ENCODE measurements around the gene ALG1L2.
"Not testable (repeated sequence)": the region's sequence is repeated elsewhere in the genome, so short reads cannot be mapped to it uniquely, and the experiment has no call there.

The ALG1L2 gene

DNA sequence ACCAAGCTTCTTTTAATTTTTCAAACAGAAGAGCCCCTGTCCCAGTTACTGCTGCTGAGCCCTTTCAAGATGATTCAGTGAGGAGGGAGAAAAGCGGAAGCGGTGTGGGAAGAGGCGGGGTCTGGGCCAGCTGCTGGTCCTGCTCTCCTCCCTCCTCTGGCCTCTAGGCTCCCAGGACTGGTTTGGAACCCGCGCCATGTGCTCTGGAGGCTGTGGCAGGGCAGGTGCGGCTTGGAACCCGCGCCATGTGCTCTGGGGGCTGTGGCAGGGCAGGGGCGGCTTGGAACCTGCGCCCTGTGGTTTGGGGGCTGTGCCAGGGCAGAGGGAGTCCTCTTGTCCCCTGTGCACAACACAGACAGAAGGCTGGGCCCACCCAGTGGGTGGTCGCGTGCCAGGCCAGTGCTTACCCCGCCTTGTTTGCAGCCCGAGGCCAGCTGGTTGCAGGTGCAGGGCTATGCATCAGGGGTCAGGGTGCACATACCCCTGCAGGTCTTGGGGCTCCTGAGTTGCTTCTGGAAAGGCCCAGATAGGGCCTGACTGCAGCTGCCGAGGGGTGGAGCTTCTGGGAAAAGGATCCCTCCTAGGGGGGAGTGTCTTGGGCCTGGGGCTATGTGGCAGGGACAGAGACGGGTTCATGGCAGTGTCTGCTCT lies 12.2 kb downstream of the ALG1L2 start:
- peak; percentile 21 for DNase-seq (ENCODE audit: low read depth)

DNA sequence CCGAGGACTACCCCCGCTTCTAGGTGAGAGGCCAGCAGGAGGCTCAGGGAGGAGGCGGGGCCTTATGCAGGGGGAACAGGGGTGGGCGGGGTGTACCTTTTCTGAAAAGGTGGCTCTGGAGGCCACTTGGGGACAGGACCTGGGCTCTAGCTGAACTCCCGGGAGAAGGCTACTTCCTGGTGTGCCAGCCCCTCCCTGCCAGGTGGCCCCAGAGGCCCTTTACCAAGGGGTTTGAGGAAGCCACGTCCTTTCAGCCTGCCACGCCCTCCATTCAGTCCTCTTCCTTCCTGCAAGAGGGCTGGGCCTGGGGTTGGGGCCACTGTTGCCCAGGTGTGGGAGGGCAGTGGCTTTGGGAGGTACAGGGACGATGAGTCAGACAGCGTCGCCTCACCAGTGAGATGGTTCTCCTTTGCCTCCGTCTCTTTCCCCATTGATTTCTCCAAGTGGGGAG lies 12.9 kb downstream of the ALG1L2 start:
- DNase-seq (ENCODE audit: low read depth) = peak; percentile 13

DNA sequence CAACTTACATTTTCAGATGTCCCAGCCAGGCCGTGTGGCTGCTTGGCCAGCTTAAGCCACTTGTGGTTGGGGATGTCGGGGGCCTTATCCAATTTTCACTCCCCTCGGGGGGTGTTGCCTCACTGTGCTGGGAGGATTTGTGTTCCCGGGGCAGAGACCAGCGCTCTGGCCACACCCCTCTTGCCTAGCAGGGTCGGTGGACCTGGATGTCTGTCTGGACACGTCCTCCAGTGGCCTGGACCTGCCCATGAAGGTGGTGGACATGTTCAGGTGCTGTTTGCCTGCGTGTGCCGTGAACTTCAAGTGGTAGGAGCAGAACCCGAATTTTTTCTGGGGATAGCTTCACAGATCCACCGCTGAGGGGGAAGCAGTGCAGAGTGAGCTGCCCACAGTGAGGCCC lies 14.2 kb downstream of the ALG1L2 start:
- not testable (repeated sequence) for DNase-seq (ENCODE audit: low read depth)

DNA sequence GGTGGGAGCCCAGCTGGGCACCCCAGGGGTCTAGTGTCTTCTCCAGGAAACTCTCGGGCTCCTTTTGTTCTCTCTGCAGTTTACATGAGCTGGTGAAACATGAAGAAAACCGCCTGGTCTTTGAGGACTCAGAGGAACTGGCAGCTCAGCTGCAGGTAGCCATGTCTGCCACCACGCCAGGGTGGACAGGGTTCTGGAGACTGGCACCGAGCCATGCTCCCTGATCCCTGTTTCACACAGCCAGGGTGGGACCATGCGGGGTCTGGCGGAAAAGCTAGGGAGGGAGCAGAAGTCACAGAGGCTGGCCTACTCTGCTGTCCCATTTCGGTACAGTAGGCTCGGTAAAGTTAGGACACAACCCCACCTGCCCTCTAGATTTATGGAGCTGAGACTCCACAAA lies 15.5 kb downstream of the ALG1L2 start:
- not testable (repeated sequence) for DNase-seq (ENCODE audit: low read depth)

DNA sequence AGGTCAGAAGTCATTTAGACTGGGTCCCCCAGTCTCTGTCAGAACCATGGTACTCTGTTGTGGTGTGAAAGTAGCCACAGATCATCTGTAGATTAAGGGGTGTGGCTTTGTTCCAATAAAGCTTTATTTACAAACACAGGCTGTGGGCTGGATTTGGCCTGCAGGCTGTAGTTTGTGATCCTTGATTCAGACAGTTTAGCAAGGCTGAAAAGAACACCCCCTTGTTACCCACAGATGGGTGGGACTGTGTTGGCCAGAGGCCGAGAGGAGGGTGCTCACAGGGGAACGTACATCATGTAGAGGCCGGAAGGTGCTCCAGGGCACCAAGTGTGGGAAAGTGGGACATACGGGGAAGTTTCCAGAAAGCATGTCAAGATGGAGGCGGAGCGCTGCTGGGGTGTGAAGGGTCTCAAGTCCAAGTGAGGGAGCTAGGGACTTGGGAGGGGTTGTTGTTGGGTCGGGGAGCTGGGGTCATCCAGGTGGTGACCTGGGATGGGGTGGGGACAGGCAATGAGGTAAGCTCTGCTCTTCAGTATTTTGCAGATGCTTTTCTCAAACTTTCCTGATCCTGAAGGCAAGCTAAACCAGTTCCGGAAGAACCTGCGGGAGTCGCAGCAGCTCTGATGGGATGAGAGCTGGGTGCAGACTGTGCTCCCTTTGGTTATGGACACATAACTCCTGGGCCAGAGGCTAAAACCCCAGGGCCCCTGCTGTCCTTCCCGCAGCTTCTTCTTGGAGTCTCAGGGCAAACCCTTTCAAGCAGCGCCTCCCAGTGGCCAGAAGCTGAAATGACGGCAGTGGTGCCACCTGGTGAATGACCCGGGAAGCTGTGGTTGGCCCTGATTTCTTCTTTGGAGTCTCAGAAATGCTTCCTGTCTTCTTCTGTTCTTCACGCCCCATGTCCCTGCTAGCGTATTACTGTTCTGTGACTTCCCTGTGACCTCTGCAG lies 16.3 kb downstream of the ALG1L2 start:
- DNase-seq (ENCODE audit: low read depth) = peak; percentile 27

DNA sequence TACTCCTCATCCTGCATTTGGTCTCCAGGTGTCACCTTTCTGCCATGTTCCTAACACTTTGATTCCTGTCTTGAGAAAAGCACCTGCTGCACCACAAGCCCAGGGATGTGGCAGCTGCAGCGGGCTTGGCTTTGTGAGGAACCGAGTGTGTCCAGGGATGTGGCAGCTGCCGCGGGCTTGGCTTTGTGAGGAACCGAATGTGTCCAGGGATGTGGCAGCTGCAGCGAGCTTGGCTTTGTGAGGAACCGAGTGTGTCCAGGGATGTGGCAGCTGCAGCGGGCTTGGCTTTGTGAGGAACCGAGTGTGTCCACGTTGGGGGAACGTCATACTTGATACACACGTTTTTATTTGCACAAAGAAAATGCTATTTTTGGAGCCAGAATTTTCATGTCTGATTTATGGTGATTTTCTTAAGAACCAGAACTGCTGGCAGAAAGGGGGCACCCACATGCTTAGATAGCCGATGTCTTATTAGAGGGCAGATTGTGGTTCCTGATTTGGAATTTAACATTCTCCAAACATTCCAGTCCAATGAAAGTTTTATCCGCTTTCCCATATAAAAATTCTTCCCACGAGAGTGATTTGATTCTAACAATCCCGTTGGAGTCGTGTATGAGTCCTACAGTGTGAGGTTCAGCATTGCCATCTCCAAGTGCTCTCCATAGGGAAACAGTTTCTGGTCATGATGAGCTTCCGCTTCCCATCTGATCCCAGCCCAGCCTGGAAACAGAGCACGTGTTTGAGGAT lies 17.2 kb downstream of the ALG1L2 start:
- not testable (repeated sequence) for DNase-seq (ENCODE audit: low read depth)

DNA sequence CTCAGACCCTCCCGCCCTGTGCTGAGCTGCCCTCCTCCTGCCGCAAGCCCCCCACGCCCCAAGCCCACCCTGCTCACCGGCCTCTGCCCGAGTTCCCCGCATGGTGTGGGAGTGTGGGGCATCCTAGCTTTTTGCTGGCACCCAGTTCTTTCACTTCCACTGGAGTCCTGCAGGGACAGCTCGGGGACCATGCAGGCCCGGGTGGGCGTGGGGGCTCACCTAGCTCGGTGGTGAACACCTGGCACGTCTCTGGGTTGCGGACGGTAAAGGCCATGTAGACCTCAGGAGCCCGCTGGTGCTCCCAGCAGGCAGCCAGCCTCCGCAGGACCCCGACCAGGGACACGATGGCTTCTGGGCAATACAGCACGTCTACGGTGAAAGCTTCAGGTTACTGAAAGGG lies 20.9 kb downstream of the ALG1L2 start:
- DNase-seq (ENCODE audit: low read depth) = not testable (repeated sequence)

DNA sequence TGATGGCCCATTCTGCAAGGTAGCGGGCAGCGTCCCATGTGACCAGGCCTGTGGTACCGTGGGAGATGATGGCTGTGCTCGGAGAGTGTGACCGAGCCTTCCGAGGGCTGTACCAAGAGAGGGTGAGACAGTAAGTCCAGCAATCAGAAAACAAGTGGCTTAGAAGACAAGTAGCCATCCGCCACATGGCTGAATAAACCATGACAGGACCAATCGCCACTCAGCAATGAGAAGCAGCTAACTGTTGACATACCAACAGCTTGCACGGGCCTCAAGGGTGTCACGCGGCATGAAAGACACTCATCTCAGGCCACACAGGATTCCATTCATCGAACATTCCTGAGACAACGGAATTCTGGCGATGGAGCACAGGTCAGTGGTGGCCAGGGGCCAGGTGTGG lies 22.6 kb downstream of the ALG1L2 start:
- DNase-seq (ENCODE audit: low read depth) = not testable (repeated sequence)

DNA sequence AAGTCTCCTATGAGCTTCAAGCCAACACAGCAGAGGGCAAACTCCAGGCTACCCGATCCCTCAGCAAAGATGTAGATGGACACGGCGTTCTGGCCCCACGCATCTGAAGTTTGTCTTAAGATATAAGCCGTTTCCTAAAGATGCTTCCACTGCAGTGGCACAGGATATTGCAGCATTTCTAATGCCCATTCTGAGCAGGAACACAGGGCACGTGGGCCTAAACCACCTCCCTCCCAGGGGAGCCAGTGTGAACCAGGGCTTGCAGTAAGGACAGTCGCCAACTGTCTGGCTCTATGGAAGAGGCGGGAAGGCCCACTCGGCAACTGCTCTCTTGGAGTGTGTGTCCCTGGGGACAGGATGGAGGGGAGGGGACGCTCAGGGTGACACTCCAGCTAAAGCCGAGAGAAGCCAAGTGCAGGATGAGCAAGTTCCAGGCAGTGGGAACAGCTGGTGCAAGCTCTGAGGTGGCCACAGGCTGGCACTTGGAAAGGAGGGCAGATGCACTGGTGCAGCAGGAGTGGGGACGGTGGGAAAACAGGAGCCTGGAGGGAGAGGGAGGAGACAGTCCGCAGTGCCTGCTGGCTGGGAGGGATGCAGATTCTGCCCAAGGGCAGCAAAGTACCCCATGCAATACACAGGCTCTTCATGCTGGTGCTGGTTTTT lies 25.8 kb downstream of the ALG1L2 start:
- not testable (repeated sequence) for DNase-seq (ENCODE audit: low read depth)

DNA sequence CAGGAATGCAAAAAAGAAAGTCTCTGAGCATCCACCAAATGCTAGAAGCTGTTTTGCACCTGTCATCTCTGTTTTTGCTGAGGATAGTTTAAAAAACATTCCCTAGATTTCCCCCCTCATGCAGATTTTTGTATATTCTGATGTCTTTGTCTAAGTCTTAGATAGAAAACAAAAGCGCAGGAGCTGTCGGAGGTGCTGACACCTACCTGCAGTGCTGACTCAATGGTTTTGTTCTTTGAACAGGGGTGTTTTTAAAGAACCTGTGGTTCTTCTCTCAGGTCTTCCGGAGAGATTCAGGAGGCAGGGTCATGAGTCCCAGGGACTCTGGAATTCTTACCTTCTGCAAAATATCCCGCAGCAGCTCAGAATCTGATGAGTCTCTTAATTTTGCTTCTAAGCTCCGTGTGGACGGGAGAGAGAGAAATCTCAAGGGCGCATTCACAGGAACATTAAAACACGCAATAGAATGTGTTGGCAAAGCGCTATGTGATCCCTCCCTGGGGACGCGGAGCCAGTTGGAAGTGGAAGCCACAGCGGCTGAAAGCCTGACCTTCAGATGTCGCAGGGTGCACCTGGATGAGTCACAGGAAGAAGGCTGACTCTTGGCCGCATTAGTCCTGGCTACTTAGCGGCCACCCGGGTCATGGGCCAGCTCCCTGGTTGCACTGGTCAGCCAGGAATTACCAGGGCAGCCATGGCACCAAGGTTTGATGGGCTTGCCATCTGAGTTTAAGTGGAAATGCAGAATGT lies 27.4 kb downstream of the ALG1L2 start:
- DNase-seq (ENCODE audit: low read depth) = not testable (repeated sequence)

DNA sequence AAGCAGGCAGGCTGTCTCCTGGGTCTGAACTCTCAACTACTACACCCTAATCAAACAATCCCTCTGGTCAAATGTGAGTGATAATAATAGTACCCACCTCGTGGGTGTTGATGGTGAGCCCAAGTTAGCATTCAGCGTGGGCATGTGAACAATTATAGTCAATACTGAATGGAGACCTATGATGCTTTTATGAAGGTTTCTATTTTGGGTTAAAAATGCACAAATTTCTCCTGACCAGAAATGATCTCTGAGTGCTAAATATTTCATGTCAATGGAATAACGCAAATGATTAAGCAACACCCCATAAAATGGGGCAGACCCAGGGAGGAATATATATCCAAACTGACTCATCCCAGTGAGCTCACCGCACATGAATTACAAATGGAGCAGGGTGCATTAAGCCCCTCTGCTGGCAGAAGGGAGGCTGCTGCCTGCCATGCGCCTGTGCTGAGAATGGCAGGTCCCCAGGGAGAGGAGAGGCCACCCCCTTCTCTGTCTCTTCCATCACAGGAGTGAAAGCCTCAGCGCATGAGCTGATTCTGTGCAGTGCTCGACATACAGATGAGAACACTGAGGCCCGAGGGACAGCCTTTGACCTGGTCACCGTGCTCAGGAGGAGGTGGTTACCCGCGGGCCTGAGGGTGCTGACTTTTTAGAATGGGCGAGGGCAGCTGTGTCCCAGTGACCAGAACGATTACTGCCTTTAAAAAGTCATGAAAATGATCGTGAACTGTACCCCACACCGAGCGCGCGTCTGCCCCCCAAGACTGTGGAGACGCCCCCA lies 28.9 kb downstream of the ALG1L2 start:
- DNase-seq (ENCODE audit: low read depth) = peak; percentile 18

DNA sequence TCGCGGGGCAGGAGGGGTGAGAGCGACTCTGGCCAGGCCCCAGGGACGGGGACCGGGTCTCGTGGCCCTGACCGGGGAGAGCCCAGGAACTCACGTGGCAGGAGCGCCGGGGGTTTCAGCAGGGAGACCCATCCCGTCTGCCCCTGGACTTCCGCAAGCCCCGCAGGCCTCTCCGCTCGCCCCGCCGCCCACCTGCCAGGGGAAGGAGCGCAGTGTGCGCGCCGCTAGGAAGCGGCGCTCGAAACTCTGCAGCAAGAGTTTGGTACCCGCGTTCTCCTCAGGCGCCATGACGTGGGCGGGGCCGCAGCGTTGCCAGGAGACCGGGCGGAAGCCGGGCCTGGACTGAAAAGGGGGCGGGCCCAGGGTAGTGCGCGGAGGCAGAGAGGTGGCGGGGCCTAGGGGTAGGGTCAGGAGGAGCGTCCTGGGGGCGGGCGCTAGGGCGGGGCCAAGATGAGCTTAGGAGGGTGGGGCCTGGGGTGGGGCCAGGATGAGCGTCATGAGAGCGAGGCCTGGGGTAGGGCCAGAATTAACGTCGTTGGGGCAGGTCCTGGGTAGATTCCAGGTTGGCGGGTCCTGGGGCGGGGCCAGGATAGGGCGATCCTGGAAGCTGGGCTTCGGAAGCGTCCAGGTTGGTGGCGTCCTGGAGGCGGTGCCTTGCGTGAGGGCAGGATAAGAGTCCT lies 29.7 kb downstream of the ALG1L2 start:
- peak; percentile 98 for DNase-seq (ENCODE audit: low read depth)

DNA sequence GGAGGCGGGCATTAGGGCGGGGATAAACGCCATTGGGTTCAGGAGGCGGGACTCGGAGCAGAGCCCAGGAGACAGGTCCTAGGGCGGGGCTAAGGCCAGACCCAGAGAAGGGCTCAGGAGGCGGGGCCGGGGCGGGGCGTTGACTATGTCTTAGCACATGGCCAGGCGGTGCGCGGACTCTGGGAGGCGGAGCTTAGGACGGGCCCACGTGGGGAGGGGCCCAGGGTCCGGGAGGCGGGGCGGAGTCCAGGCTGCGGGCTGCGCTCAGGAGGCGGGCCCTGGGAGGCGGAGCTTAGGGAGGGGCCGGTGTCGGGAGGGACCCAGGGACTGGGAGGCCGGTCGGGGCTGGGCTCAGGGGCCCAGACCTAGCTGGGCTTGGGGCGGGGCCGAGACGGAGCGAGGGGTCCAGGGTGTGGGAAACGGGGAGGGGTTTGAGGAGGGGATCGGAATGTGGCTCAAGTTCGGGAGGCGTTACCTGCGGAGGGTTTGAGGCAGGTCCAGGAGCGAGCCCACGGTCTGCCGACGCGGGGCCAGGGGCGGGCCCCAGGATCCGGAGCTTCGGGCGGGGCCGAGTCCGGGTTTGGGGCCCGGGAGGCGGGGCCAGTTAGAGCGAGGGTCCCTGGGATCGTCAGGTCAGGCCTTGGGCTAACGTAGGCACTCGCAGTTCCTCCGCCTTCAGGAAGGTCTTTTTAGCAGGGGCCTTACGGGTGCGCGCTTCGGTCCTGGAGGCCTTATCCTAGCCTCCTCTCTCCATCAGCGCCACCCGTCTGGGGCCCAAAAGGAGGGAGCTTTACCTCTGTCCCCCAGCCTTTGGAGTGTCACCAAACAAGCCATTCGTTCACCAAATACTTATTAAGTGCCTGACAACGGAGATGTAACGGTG lies 30.5 kb downstream of the ALG1L2 start:
- peak; percentile 98 for DNase-seq (ENCODE audit: low read depth)

DNA sequence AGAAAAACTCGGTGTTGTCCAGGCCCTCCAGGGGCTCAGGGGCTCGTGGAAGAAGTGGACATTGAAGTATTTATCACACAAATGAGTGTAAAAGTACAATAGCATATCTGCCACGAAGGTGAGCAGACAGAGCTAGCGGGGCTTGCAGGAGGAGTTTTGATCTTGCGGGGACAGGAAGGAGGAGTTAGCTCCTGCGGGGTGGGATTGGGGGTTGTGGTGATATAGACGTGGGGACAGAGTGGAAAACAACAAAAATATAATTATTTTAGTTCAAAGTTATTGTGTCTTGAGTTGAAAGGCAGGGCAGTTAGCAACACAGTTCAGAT lies 31.1 kb downstream of the ALG1L2 start:
- not testable (repeated sequence) for DNase-seq (ENCODE audit: low read depth)

DNA sequence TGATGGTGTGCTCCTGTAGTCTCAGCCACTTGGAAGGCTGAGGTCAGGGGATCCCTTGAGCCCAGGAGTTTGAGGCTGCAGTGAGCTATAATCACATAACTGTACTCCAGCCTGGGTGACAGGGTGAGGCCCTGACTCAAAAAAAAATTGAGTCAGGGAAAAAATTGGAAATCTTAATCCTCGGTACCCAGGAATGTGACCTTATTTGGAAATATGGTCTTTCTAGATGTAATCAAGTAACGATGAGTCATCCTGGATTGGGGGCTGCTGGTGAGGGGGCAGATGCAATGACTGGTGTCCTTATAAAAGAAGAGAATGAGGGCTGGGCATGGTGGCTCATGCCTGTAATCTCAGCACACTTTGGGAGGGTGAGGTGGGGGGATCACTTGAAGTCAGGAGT lies 33.8 kb downstream of the ALG1L2 start:
- not testable (repeated sequence) for DNase-seq (ENCODE audit: low read depth)

DNA sequence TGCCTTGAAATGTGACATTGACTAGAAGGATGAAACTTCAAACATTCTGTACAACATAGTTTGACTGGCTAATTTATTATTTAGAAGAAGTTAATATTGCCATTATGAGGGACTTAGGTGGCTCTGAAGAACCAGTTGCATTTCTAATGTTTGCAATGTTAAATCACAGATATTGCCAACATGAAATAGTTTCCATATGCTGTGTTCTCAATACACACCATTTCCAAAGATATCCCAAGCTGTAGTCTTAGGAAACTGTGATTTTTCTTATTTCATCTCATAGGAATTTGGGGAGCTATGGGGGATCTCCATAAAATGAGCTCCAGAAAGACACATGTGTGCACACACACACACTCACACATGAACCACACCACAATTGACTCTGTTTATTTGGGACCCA lies 36.3 kb downstream of the ALG1L2 start:
- DNase-seq (ENCODE audit: low read depth) = no peak

DNA sequence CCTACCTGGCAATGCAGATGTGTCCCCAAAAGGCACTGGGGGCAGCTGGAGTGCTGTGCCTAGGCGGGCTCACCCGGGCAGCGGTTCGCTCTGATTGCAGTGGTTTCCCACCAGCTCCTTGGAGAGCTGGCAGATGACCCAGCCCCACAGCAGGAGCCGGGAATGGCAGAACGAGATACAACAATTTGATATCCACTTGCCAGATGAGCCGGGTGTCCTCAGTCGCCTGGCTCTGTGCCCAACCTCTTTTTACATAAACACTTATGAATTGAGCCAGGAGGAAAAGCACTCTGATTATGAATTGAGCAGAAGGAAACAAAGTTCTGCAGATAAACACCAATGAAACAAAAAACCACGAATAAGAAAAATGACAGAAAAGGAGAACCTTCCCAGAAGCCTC lies 38.2 kb downstream of the ALG1L2 start:
- not testable (repeated sequence) for DNase-seq (ENCODE audit: low read depth)

DNA sequence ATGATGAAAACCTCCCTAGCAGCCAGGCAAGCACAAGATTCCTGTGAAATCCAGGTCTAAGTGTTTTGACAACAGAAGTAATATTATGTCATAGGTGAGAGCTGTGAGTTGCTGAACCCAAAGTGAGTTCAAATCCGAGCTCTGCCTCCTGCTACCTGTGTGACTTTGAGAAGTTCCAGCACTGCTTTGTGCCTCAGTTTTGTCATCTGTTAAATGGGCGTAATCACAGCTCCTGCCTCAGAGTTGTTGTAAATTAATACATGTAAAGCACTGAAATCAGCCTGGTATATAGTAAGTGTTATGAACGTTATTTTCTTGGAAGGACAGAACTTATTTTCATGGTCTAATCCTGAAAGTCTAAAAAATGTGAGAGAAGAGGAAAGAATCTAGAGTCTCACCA lies 38.7 kb downstream of the ALG1L2 start:
- DNase-seq (ENCODE audit: low read depth) = not testable (repeated sequence)

Data from activated T-cell treated with anti-CD3 and anti-CD28 coated beads for 48 hours (primary cell).